Activated naive CD4-positive, alpha-beta T cell treated with anti-CD3 and anti-CD28 coated beads for 36 hours (primary cell): Measurements from ENCODE around the gene BMP2K. TPM values are rescaled to one million over a fixed set of nuclear protein-coding genes. Genes with fewer than 3 reads are reported as not detected.
"Not testable (repeated sequence)": the region's sequence is repeated elsewhere in the genome, so short reads cannot be mapped to it uniquely, and the experiment has no call there.

Experiments
- CTCF ChIA-PET: fragments of 350-600 bp; sonication (Branson Sonifier 250); formaldehyde crosslinking; loops from one replicate; lab custom pipeline; 2021; ENCODE audit warnings: antibody characterized with exemption; lab: Charles Lee
- DNase-seq: peaks from one replicate; pipeline ENCODE4 v3.0.0-alpha.2; 2020
- H3K27ac Mint-ChIP-seq: one replicate; pipeline ENCODE4 v1.8.0; 2021; ENCODE audit warnings: mild to moderate bottlenecking, mixed read lengths
- H3K27me3 Mint-ChIP-seq: one replicate; pipeline ENCODE4 v1.8.0; 2021; ENCODE audit warnings: low read depth, mixed read lengths
- H3K36me3 Mint-ChIP-seq: one replicate; pipeline ENCODE4 v1.8.0; 2021; ENCODE audit warnings: low read depth, mixed read lengths
- H3K4me1 Mint-ChIP-seq: one replicate; pipeline ENCODE4 v1.8.0; 2021; ENCODE audit warnings: low read depth, mixed read lengths
- H3K4me3 Mint-ChIP-seq: one replicate; pipeline ENCODE4 v1.8.0; 2021; ENCODE audit warnings: mild to moderate bottlenecking, moderate library complexity, mixed read lengths
- H3K9me3 Mint-ChIP-seq: one replicate; pipeline ENCODE4 v1.8.0; 2021; ENCODE audit warnings: mixed read lengths
- intact Hi-C: fragments of 100-400 bp; cut with micrococcal nuclease; formaldehyde crosslinking; loops from one replicate; pipeline ENCODE4 v1.15.1; 2023
- total RNA-seq, 2 experiments: library from RNA; stranded (reverse); gene quantifications; one replicate each; pipeline ENCODE4 v1.2.3, GENCODE V29; 2021

Gene BMP2K
- total RNA-seq, 2 experiments from 2014 or later, result 12.7 to 14.5 TPM

GRCh38 chr4:78880874-78881492, 104.8 kb downstream of the BMP2K start:
- CTCF ChIA-PET, result no interaction called here
- DNase-seq, result no peak
- H3K27me3 Mint-ChIP-seq, result no peaks in the 10 kb centered on the region
- H3K4me3 Mint-ChIP-seq, result no peak overlapping the region
- no peaks in the 10 kb centered on the region for H3K4me1 Mint-ChIP-seq
- H3K36me3 Mint-ChIP-seq, result no peaks in the 10 kb centered on the region
- H3K27ac Mint-ChIP-seq, result no peak overlapping the region
- intact Hi-C loops, result no loop called here
- no peaks in the 10 kb centered on the region for H3K9me3 Mint-ChIP-seq

DNA sequence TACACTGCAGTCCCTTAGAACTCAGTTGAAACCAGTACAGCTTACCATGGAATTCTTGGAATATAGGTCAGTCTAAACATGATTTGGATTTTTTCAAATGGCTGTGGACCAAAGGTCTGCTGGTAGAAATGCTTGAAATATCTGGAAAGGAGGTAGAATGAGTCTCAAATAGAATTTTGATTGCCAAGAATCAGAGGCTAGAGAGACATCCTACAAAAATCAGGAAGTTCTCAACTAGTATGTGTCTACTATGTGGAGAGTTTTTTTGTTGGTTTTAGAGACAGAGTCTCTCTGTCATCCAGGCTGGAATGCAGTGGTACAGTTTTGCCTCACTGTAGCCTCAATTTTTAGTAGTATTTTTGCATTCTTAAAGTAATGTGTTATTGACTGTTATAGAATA, 109.4 kb downstream of the BMP2K start:
- Mint-ChIP-seq H3K4me1 (no peaks in the 10 kb centered on the region), H3K4me3 (no peak overlapping the region)
- CTCF ChIA-PET, result no interaction called here

DNA sequence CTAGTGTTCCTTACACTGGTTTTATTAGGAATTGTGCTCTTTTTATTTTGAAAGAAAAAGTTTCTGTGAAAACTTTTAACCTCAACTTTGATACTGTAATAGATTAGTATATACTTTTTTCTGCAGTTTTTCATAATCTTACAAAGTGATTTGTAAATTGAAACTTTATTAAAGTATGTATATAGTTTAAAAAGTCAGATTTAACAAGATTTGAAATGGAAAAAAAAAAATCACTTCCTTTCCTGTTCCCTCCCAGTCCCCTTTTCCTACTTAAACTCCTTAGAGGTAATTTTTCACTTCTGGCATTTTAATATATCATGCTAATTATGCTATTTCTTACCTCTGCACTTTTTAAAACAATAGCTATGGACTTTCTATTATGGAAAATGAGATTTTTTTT, 113.8 kb downstream of the BMP2K start:
- H3K36me3 Mint-ChIP-seq, result peaks cover 19% of the 10 kb centered on the region

More for the DNA sequence above, 109.4 kb downstream of the BMP2K start:
- H3K36me3 Mint-ChIP-seq, result peaks cover 7% of the 10 kb centered on the region
- no peak for DNase-seq
- H3K27me3 Mint-ChIP-seq, result no peaks in the 10 kb centered on the region
- intact Hi-C loops, result no loop called here
- no peaks in the 10 kb centered on the region for H3K9me3 Mint-ChIP-seq
- no peak overlapping the region for H3K27ac Mint-ChIP-seq

DNA sequence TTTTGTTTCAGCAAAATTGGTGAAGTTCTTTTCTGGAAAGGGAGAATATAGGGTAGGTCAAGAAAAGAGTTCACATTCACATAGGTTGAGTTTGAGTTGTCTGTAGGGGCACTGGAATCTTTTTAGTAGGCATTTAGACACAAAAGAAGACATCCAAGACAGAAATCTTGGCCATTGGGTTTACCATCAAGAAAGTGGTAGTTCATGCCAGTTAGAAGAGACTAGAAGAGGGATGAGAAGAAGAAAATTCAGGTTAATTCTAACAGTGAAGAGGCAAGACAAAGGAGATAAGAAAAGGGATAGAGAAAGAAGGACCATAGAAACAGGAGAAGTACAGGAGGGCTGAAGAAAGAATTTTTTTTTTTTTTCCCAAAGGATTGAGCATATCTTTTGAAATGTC, 123.2 kb downstream of the BMP2K start:
- Mint-ChIP-seq H3K4me1 (no peaks in the 10 kb centered on the region), H3K27ac (no peak overlapping the region), H3K36me3 (peaks cover 9% of the 10 kb centered on the region), H3K9me3 (no peaks in the 10 kb centered on the region), H3K27me3 (no peaks in the 10 kb centered on the region), H3K4me3 (no peak overlapping the region)
- DNase-seq, result no peak
- CTCF ChIA-PET, result no interaction called here
- intact Hi-C loops, result no loop called here

More for the DNA sequence above, 113.8 kb downstream of the BMP2K start:
- intact Hi-C loops, result no loop called here
- CTCF ChIA-PET, result no interaction called here
- no peak for DNase-seq
- H3K27me3 Mint-ChIP-seq, result no peaks in the 10 kb centered on the region
- H3K9me3 Mint-ChIP-seq, result no peaks in the 10 kb centered on the region
- no peak overlapping the region for H3K4me3 Mint-ChIP-seq
- no peak overlapping the region for H3K27ac Mint-ChIP-seq
- H3K4me1 Mint-ChIP-seq, result no peaks in the 10 kb centered on the region

- no peak for DNase-seq
- Mint-ChIP-seq H3K27me3 (no peaks in the 10 kb centered on the region), H3K9me3 (no peaks in the 10 kb centered on the region), H3K27ac (no peak overlapping the region), H3K36me3 (peaks cover 2% of the 10 kb centered on the region), H3K4me1 (no peaks in the 10 kb centered on the region), H3K4me3 (no peak overlapping the region)
- CTCF ChIA-PET, result interaction anchor here (0.6 kb wide), 1 partner anchor 941 kb away, joined by 3 read pairs; no protein-coding TSS in a partner anchor
- intact Hi-C loops, result no loop called here
These were observed 125.7 kb downstream of the BMP2K start for GRCh38 chr4:78901882-78902281.

- intact Hi-C loops, result no loop called here
- Mint-ChIP-seq H3K9me3 (no peaks in the 10 kb centered on the region), H3K27me3 (no peaks in the 10 kb centered on the region), H3K4me1 (no peaks in the 10 kb centered on the region), H3K27ac (no peak overlapping the region), H3K36me3 (peaks cover 2% of the 10 kb centered on the region), H3K4me3 (no peak overlapping the region)
- DNase-seq, result no peak
- CTCF ChIA-PET, result interaction anchor here (0.6 kb wide), 1 partner anchor 941 kb away, joined by 3 read pairs; no protein-coding TSS in a partner anchor
These were observed 126.1 kb downstream of the BMP2K start for GRCh38 chr4:78902298-78902697.

DNA sequence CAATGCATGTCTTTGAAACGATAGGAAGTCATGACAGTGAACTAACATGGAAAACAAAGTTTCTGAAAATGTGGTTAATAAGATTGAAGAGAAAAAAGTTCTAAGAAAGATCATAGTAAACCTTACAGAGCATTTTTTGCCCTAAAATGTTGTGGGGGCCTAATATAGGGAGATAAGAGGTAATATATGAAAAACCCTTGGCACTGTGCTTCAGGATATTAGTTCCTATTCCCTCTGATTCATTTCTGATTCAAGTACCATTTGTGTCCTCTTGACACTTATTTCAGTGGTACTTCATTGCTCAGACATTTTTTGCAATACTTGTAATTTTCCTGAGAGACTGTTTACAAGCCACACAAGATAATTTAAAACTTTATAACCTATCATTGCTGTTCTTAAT, 128.0 kb downstream of the BMP2K start:
- H3K27ac Mint-ChIP-seq, result no peak overlapping the region
- no peaks in the 10 kb centered on the region for H3K27me3 Mint-ChIP-seq
- CTCF ChIA-PET, result no interaction called here
- H3K4me3 Mint-ChIP-seq, result no peak overlapping the region
- no peak for DNase-seq
- no peaks in the 10 kb centered on the region for H3K9me3 Mint-ChIP-seq
- intact Hi-C loops, result no loop called here
- no peaks in the 10 kb centered on the region for H3K4me1 Mint-ChIP-seq
- H3K36me3 Mint-ChIP-seq, result peaks cover 2% of the 10 kb centered on the region

GRCh38 chr4:78907638-78908037, 131.5 kb downstream of the BMP2K start:
- intact Hi-C loops, result no loop called here
- CTCF ChIA-PET, result no interaction called here
- Mint-ChIP-seq H3K4me3 (no peak overlapping the region), H3K27me3 (no peaks in the 10 kb centered on the region), H3K9me3 (no peaks in the 10 kb centered on the region), H3K27ac (no peak overlapping the region), H3K4me1 (no peaks in the 10 kb centered on the region), H3K36me3 (peaks cover 16% of the 10 kb centered on the region)
- DNase-seq, result no peak

GRCh38 chr4:78908974-78909373, 132.8 kb downstream of the BMP2K start:
- DNase-seq, H3K4me1 Mint-ChIP-seq, CTCF ChIA-PET, intact Hi-C loops, H3K4me3 Mint-ChIP-seq, H3K27ac Mint-ChIP-seq, H3K9me3 Mint-ChIP-seq, H3K27me3 Mint-ChIP-seq: not testable (repeated sequence)
- peaks cover 16% of the 10 kb centered on the region for H3K36me3 Mint-ChIP-seq

DNA sequence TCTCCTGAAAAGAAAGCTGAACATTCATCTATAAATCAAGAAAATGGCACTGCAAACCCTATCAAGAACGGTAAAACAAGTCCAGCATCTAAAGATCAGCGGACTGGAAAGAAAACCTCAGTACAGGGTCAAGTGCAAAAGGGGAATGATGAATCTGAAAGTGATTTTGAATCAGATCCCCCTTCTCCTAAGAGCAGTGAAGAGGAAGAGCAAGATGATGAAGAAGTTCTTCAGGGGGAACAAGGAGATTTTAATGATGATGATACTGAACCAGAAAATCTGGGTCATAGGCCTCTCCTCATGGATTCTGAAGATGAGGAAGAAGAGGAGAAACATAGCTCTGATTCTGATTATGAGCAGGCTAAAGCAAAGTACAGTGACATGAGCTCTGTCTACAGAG, 134.5 kb downstream of the BMP2K start:
- H3K27ac Mint-ChIP-seq, result no peak overlapping the region
- no peak for DNase-seq
- CTCF ChIA-PET, result interaction anchor here (0.6 kb wide), 1 partner anchor 108 kb away, joined by 3 read pairs; no protein-coding TSS in a partner anchor
- H3K9me3 Mint-ChIP-seq, result no peaks in the 10 kb centered on the region
- no peaks in the 10 kb centered on the region for H3K27me3 Mint-ChIP-seq
- H3K4me1 Mint-ChIP-seq, result no peaks in the 10 kb centered on the region
- no peak overlapping the region for H3K4me3 Mint-ChIP-seq
- intact Hi-C loops, result no loop called here
- H3K36me3 Mint-ChIP-seq, result peaks cover 16% of the 10 kb centered on the region

DNA sequence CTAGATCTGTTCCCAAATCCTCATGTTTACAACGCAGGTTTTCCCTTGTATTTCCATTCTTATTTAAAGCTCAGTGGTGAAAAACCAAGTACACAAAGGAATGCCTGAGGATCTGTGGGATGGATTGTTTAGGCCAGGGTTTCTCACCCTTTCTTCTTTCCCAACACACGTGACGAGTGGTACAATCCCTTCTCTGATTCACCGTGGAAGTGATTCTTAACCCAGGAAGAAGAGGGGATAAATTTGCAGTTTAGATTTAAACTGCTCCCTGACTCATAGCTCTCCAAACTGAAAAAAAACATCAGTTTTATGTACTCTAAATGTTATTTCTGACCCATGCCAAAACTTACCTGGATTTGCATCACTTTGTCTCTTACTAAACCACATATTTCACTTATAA, 146.1 kb downstream of the BMP2K start:
- Mint-ChIP-seq H3K4me3 (no peak overlapping the region), H3K27ac (no peak overlapping the region), H3K9me3 (no peaks in the 10 kb centered on the region), H3K27me3 (no peaks in the 10 kb centered on the region), H3K36me3 (peaks cover 14% of the 10 kb centered on the region), H3K4me1 (no peaks in the 10 kb centered on the region)
- intact Hi-C loops, result loop anchor here (5.0 kb wide), 1 partner anchor 310 kb away; no protein-coding TSS in a partner anchor
- CTCF ChIA-PET, result no interaction called here
- no peak for DNase-seq

DNA sequence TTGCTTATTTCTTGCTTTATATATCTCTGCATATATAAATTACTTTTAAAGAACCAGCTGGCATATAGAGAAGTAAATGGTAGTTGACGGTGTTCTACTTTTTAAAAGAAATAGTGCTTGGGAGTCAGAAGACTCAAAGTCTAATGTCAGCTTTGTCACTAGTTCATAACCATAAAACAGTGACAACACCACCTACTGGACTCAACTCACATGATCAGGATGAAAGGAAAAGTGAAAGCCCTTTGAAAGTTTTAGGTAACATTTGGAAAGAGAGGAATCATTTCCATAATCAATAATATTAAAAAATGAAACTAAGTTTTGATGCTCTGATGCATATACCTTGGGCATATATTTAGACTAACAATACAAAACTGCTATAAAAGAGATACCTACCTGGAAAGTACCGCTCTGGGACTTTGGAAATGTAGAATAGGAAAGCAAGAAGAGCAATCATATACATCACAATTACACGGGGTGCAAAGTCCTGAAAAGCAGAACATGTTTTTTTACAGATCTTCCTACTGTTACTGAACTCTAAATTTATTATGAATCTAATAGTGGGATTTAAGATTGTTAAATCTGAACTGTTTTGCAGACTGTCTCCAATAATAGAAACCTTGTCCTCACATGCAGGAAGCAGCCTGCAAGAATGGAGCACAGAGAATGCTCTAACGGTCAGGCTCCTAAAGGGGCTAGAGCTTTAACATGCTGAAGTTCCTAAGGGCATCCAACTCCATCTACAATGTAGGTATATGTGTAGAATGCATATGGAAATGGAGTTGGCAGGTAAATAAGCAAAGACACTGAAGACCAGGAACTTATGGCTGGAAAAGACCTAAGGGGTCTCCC, 147.5 kb downstream of the BMP2K start:
- Mint-ChIP-seq H3K27ac (no peak overlapping the region), H3K4me3 (no peak overlapping the region)
- CTCF ChIA-PET, result no interaction called here

More for the DNA sequence above, 147.5 kb downstream of the BMP2K start:
- intact Hi-C loops, result loop anchor here (5.0 kb wide), 1 partner anchor 311 kb away; no protein-coding TSS in a partner anchor
- DNase-seq, result no peak
- H3K4me1 Mint-ChIP-seq, result no peaks in the 10 kb centered on the region
- no peaks in the 10 kb centered on the region for H3K9me3 Mint-ChIP-seq
- peaks cover 13% of the 10 kb centered on the region for H3K36me3 Mint-ChIP-seq
- H3K27me3 Mint-ChIP-seq, result no peaks in the 10 kb centered on the region
